SK-N-SH treated with all-trans-retinoic acid at 6 μM for 48 hours (cell line): ENCODE data around the gene PLA2G2A.

ENCODE experiments used
- BACH2 ChIP-seq: fragments of 250-450 bp; sonication (Bioruptor Pico); IDR thresholded peaks from 2 replicates; pipeline ENCODE4 v1.9.0; 2021; ENCODE audit warnings: mild to moderate bottlenecking, borderline replicate concordance
- RARB ChIP-seq: fragments of 250-450 bp; sonication (Bioruptor Pico); IDR thresholded peaks from 2 replicates; pipeline ENCODE4 v1.8.0; 2021; ENCODE audit warnings: mild to moderate bottlenecking, moderate library complexity
- ZC3H10 ChIP-seq: fragments of 250-450 bp; sonication (Bioruptor Pico); IDR thresholded peaks from 2 replicates; pipeline ENCODE4 v1.5.1; 2021; ENCODE audit warnings: mild to moderate bottlenecking, moderate library complexity
- ZFP3 ChIP-seq: fragments of 250-450 bp; sonication (Bioruptor Pico); IDR thresholded peaks from 2 replicates; pipeline ENCODE4 v1.5.0; 2020; ENCODE audit warnings: mild to moderate bottlenecking, moderate library complexity
- ZNF70 ChIP-seq: fragments of 450-650 bp; formaldehyde crosslinking; IDR thresholded peaks from 2 replicates; pipeline ENCODE4 v1.5.0; 2020; ENCODE audit warnings: mild to moderate bottlenecking, moderate library complexity

DNA sequence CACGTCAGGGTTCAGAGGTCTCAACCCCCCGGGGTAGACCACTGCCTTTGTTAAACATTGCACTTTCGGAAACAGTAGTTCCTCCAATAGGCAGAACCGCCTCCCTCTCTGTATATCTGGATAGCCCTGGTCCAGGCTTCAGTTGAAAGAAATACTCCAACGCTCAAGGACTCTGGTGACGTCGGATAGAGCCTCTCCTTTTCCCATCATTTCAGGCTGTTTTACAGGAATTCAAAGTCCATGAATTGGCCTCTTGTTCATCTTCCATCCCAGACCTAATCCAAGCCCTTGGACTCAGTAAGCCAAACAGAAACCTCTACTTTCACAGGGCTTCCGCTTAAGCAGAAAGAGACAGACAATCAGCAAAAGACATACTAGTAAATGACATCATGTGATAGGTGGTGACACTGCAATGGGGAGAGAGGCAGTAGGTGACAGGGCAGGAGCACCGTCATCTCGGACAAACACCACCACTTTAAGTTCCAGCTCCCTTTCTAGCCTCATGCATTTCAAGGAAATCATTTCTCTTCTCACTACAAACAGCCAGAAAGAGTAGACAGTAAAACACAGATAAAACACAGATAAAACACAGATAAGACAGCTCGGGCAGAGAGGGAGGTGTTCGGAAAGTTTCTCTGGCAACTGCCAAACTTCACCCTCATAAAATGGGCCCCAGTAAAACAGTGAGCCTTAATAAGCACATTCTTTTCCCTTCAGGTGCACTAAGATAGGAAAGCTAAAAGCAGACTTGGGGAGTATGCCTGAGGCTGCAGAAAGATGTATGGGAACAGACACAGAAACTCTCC is 2.3 kb upstream of the PLA2G2A start:
- TF ChIP-seq ZNF70 (CRISPR knock-in tag) (no peak), ZC3H10 (no peak), ZFP3 (no peak), BACH2 (CRISPR knock-in tag) (no peak), RARB (CRISPR knock-in tag) (no peak)
